Breast epithelium (tissue), 3 donors: Measurements from ENCODE around the gene MGAT5B.

Experiments
- POLR2A ChIP-seq: fragments of 450-650 bp; IDR thresholded peaks from one replicate; pipeline ENCODE4 v1.6.1; 2016; ENCODE audit warnings: antibody characterized with exemption, mild to moderate bottlenecking, moderate library complexity
- POLR2AphosphoS5 ChIP-seq, 3 donors: sonication (generic); formaldehyde crosslinking; IDR thresholded peaks; one replicate each; pipeline ENCODE4 v1.6.1; 2017; ENCODE audit warnings: antibody characterized with exemption in 3 of 3
- TF ChIP-seq, protein P1 (sequence below), 3 donors: fragments of 450-650 bp; IDR thresholded peaks; one replicate each; pipeline ENCODE4 v1.5.1; 2016 to 2017; ENCODE audit warnings: antibody characterized with exemption in 3 of 3, mild to moderate bottlenecking in 3 of 3, moderate library complexity in 3 of 3

DNA sequence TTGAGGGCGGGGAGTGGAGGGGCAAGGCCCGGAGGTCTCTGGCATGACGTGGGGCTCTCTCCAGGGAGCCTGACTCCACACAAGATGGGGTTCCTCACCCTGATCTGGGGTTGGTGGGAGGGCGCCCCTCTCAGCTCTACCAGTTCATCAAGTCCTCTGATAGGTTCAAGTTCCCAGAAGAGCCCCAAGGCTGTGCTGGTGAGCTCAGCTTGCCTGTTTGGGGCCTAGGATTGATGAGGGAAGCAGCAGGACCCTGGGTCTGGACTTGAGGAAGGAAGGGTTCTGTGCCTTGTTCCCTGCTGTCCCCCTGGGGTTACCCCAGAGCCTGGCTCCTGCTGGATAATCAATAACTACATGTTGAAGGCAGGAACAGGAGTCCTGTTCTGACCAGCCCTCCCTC is 3.5 kb downstream of the MGAT5B start:
- TF ChIP-seq, protein P1, sequence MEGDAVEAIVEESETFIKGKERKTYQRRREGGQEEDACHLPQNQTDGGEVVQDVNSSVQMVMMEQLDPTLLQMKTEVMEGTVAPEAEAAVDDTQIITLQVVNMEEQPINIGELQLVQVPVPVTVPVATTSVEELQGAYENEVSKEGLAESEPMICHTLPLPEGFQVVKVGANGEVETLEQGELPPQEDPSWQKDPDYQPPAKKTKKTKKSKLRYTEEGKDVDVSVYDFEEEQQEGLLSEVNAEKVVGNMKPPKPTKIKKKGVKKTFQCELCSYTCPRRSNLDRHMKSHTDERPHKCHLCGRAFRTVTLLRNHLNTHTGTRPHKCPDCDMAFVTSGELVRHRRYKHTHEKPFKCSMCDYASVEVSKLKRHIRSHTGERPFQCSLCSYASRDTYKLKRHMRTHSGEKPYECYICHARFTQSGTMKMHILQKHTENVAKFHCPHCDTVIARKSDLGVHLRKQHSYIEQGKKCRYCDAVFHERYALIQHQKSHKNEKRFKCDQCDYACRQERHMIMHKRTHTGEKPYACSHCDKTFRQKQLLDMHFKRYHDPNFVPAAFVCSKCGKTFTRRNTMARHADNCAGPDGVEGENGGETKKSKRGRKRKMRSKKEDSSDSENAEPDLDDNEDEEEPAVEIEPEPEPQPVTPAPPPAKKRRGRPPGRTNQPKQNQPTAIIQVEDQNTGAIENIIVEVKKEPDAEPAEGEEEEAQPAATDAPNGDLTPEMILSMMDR (IDR thresholded peaks at IDR 0.05): no peak
- TF ChIP-seq POLR2A (no peak), POLR2AphosphoS5 (IDR thresholded peaks at IDR 0.05) (no peak)
